Omental fat pad (tissue), 4 donors: Measurements from ENCODE around the gene ZNF608. TPM values are rescaled to one million over a fixed set of nuclear protein-coding genes. Genes with fewer than 3 reads are reported as not detected.

Experiments
- ATAC-seq: fragments of 150-250 bp; one replicate; pipeline ENCODE4 v1.9.1; 2016; ENCODE audit warnings: mild to moderate bottlenecking, moderate library complexity; ENCODE audit not compliant: low FRiP score
- DNase-seq: peaks from one replicate; pipeline ENCODE4 v3.0.0-alpha.2; 2019; ENCODE audit warnings: low spot score
- total RNA-seq, 4 donors: library from RNA; depleted of rRNA; stranded (reverse); fragments of >200 nt; gene quantifications; one replicate each; pipeline ENCODE4 v1.1.0, GENCODE V29; 2016
- TF ChIP-seq, protein P1 (sequence below), 3 donors: fragments of 450-650 bp; IDR thresholded peaks; one replicate each; pipeline ENCODE4 v1.5.1; 2016 to 2017; ENCODE audit warnings: antibody characterized with exemption in 3 of 3, mild to moderate bottlenecking in 3 of 3, moderate library complexity in 2 of 3

Gene ZNF608
- total RNA-seq, 4 donors from 2014 or later, result 14.8 to 26.2 (median 20.8) TPM

DNA sequence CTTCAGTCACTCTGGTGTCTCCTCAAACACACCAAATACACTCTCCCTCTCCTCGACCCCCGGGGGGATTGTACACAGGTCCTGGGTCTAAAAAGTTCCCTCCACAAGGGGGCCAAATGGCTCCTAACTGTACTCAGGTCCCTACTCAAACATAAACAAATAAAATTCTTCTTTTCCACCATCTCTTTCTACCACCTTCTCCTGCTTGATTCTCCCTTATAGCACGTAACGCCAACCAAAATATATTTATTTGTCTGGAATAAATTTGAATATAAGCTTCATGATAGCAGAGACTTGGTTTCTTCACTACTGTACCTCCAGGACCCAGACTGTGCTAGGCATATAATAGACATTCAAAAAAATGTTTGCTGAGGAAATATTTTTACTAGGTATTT lies 21.4 kb downstream of the ZNF608 start:
- DNase-seq, result no peak
- ATAC-seq, result no peak
- TF ChIP-seq, protein P1, sequence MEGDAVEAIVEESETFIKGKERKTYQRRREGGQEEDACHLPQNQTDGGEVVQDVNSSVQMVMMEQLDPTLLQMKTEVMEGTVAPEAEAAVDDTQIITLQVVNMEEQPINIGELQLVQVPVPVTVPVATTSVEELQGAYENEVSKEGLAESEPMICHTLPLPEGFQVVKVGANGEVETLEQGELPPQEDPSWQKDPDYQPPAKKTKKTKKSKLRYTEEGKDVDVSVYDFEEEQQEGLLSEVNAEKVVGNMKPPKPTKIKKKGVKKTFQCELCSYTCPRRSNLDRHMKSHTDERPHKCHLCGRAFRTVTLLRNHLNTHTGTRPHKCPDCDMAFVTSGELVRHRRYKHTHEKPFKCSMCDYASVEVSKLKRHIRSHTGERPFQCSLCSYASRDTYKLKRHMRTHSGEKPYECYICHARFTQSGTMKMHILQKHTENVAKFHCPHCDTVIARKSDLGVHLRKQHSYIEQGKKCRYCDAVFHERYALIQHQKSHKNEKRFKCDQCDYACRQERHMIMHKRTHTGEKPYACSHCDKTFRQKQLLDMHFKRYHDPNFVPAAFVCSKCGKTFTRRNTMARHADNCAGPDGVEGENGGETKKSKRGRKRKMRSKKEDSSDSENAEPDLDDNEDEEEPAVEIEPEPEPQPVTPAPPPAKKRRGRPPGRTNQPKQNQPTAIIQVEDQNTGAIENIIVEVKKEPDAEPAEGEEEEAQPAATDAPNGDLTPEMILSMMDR (IDR thresholded peaks at IDR 0.05), result no peak

- no peak for ATAC-seq
- DNase-seq, result no peak
- TF ChIP-seq, protein P1 (IDR thresholded peaks at IDR 0.05), result no peak
Observed at GRCh38 chr5:124724357-124725039, 21.9 kb downstream of the ZNF608 start.

GRCh38 chr5:124721229-124721735 lies 25.2 kb downstream of the ZNF608 start:
- TF ChIP-seq, protein P1 (IDR thresholded peaks at IDR 0.05), result no peak
- DNase-seq (no peak), ATAC-seq (no peak)

DNA sequence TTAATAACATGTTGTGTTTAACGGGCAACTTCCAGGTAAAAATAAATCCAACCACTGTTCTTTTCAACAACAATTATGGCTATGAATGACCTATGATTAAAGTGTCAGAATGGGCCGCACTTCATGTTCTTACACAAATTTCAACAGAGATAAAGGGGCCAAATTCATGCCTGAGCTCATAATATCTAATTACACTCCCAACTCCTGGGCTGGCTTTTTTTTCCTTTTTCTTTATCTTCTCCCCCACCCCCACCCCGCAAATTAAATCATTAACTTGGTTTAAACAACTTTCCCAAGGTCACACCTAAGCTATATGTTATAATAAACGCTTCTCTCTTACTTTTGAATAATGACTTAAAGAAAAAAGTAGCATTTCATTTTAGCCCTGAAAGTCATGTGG lies 25.8 kb downstream of the ZNF608 start:
- TF ChIP-seq, protein P1 (IDR thresholded peaks at IDR 0.05), result no peak
- ATAC-seq (no peak), DNase-seq (no peak)

DNA sequence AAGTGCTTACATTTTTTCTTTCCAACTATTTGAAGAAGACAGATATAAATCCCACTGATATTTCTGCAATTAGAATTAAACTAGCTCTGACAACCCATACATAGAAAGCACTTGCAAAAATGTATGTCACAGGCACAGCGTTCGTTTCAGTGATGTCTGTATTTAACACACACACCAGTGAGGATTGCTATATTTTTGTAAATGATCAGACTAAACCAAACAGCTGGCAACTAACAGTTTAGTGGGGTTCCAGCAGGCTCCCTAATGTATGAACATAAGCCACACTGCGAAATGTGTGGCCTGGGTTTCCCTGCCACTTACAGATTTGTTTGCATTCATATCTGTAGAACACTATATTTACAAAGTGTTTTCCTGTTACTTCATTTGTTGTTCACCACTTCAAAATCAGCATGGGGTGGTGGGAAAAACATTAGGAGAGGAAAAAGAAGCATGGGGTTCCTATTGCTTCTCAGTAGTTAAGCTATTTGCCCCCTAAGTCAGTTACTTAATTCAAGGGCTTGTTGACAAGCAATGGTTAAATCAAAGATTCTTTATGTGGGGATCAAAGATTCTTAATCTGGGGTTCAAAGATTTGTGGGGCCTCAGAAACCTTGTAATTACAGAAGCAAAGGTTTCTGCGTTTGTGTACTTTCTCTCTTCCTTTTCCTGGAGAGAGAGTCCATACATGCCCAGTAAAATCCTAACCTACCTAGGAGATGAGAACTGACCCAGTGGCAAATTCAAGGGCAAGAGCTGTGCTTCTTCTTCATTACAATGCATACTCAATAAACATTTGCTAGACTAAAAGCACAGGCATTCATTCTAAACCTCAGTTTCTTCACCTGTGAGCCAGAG lies 27.1 kb downstream of the ZNF608 start:
- ATAC-seq (no peak), DNase-seq (no peak)
- TF ChIP-seq, protein P1 (IDR thresholded peaks at IDR 0.05), result no peak

GRCh38 chr5:124718380-124718789 lies 28.1 kb downstream of the ZNF608 start:
- ATAC-seq, result no peak
- DNase-seq, result no peak
- TF ChIP-seq, protein P1 (IDR thresholded peaks at IDR 0.05), result no peak
